NT2/D1 (cell line): ENCODE data around the gene SIGLEC12.
A peak's percentile ranks its signal among the peaks of the same experiment; 100 is the strongest.

Source experiments
- DNase-seq: peaks from one replicate; pipeline ENCODE4 v3.0.0-alpha.2; 2011; ENCODE audit warnings: low read depth, low spot score
- H3K27me3 ChIP-seq: 2 replicates; pipeline ENCODE4 v1.6.0; 2011; ENCODE audit warnings: mild to moderate bottlenecking; ENCODE audit not compliant: insufficient read length, insufficient read depth
- H3K36me3 ChIP-seq: 2 replicates; pipeline ENCODE4 v1.6.1; 2011; ENCODE audit warnings: mild to moderate bottlenecking, low read length, mixed read lengths; ENCODE audit not compliant: insufficient read depth, insufficient read length
- H3K4me1 ChIP-seq: 2 replicates; pipeline ENCODE4 v1.5.1; 2011; ENCODE audit not compliant: insufficient read depth, insufficient read length
- H3K4me3 ChIP-seq: 2 replicates; pipeline ENCODE4 v1.5.1; 2011; ENCODE audit warnings: low read depth; ENCODE audit not compliant: insufficient read length
- H3K9ac ChIP-seq: 2 replicates; pipeline ENCODE4 v1.6.0; 2011; ENCODE audit warnings: low read depth; ENCODE audit not compliant: insufficient read length
- H3K9me3 ChIP-seq: 2 replicates; pipeline ENCODE4 v1.5.1; 2011; ENCODE audit warnings: mild to moderate bottlenecking, low read length; ENCODE audit not compliant: insufficient read depth
- SUZ12 ChIP-seq: IDR thresholded peaks from 2 replicates; pipeline ENCODE4 v1.6.1; 2011; ENCODE audit not compliant: insufficient read length, insufficient read depth; ENCODE audit errors: extremely low read depth
- YY1 ChIP-seq: IDR thresholded peaks from 2 replicates; pipeline ENCODE4 v1.6.1; 2011; ENCODE audit not compliant: insufficient read length, insufficient read depth
- ZNF274 ChIP-seq: IDR thresholded peaks from 2 replicates; pipeline ENCODE4 v1.6.1; 2011; ENCODE audit warnings: mild to moderate bottlenecking, low read depth, low read length

The SIGLEC12 gene

DNA sequence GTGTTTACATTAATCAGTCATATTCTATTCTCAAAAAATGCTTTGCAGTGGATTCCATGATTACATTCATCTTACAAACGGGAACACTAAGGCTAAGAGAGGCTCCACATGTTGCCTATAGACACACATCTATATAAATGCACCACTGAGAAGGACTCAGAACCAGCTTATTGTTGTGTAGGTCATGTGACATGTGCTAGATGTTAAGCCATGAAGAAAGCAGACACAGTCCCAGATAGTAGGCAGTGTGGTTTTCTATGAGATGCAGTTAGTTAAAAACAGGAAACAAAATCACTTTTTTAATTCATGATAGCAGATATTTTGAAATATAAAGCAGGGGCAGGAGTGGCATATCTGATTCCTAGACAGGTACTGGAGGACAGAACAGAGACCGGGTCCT lies 19.1 kb upstream of the SIGLEC12 start:
- Histone ChIP-seq H3K9me3 (no peaks in the 10 kb centered on the region), H3K4me3 (no peak overlapping the region), H3K36me3 (no peaks in the 10 kb centered on the region), H3K9ac (no peak overlapping the region), H3K27me3 (no peaks in the 10 kb centered on the region), H3K4me1 (peaks cover 3% of the 10 kb centered on the region)
- no peak for DNase-seq
- TF ChIP-seq YY1 (no peak), ZNF274 (no peak), SUZ12 (no peak)

DNA sequence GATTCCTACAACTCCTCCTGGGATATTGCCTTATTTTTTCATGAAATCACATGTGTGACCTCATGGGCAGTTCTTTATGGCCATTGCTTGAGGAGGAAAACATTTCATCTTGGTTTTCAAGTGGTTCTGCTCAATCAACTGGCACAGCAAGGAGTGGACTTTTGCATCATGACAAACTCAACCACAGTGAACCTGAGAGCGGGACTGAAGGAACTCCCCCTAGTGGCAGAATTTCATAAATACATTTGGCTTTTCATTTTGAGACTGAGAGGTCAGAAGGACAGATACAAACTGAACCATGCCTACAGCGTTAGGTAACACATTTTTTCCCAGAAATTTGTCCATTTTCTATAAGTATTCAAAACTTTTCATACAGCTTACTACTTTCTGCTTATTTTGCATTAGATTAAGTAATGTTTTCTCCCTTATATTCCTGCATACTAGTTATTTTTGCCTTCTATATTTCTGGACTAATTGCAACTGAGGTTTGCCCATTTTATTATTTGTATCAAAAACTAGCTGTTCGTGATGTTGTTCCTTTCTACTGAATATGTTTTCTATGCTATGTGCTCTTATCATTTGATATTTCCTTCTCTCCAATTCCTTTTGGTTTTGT lies 13.4 kb upstream of the SIGLEC12 start:
- Histone ChIP-seq H3K4me3 (no peak overlapping the region), H3K9me3 (no peaks in the 10 kb centered on the region), H3K4me1 (no peaks in the 10 kb centered on the region), H3K27me3 (no peaks in the 10 kb centered on the region), H3K9ac (no peak overlapping the region), H3K36me3 (no peaks in the 10 kb centered on the region)
- peak; percentile 11 for DNase-seq
- TF ChIP-seq YY1 (no peak), SUZ12 (no peak), ZNF274 (no peak)

DNA sequence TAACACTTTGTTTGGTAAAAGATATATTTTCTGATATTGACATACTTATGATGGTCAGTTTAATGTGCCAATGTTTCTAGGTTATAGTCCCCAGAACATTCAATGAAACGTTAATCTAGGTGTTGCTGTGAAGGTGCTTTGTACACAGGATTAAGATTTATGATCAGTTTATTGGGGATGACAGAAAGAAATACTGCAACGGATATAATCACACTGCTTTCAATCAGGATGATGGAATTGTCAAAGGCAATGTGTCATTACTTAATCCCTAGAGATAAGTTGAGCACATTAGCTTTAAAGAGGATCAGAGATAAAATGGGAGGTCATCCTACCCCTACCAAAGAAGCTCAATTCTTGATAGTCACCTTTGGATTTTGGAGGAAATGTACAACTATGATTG lies 12.4 kb upstream of the SIGLEC12 start:
- TF ChIP-seq ZNF274 (no peak), SUZ12 (no peak), YY1 (no peak)
- no peaks in the 10 kb centered on the region for H3K27me3 ChIP-seq
- H3K36me3 ChIP-seq = no peaks in the 10 kb centered on the region
- no peak for DNase-seq
- no peaks in the 10 kb centered on the region for H3K9me3 ChIP-seq
- H3K4me3 ChIP-seq = no peak overlapping the region
- no peak overlapping the region for H3K9ac ChIP-seq
- H3K4me1 ChIP-seq = no peaks in the 10 kb centered on the region

DNA sequence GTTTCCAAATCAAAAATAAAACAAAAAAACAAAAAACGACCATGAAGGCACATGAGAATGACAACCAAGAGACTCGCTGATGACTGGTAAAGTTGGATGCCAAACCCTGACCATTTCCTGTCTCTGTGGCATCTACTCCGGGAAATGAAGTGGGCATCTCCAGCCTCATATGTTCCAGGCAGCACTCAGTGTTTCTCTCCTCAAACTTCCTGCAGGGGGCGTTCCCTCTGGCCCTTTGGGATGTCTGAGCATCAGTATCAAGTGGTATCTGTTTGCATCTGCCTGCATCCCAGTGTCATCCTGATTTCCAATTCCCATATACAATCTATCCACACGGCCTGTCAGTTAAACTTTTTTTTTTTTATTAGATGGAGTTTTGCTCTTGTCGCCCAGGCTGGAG lies 9.8 kb upstream of the SIGLEC12 start:
- no peak overlapping the region for H3K9ac ChIP-seq
- no peaks in the 10 kb centered on the region for H3K9me3 ChIP-seq
- H3K4me1 ChIP-seq = no peaks in the 10 kb centered on the region
- TF ChIP-seq YY1 = no peak
- H3K27me3 ChIP-seq = no peaks in the 10 kb centered on the region
- no peaks in the 10 kb centered on the region for H3K36me3 ChIP-seq
- DNase-seq = peak; percentile 6
- H3K4me3 ChIP-seq = no peak overlapping the region

DNA sequence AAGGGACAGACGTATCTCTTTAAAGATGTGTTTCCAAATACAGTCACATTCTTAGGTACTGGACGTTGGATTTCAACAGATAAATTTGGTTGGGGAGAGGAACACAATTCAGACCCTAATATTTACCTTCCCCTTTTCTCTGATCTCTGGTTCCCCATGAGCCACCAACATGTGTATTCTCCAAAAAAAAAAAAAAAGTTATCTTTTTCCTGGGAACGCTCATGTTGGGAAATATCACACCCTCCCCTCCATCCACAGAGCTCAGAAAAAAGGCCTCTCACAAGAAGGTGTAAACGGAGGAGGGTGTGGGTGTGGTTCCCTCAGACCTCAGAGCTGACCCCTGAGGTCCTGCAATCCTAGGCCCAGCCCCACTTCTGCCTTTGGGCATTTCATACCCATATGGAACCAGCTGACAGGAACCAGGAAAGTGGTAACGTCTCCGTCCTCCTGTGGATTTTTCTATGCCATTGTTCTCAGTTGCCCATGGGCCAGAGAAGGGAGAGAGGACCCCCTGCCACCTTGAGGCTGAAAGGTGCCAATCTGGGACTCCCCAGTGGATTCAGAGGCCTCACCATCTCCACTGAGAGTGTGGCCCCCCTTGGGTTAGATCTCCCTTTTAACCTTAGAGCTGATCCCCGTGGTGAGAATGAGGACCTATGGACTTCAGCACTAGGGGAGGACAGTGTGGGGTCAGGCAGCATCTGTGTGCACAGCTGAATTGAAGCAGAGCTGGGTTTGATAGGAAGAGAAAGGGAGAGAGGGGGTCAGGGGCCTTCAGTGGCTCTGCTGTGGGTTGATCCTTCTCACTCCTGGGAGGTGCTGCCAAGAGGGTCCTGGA lies 8.4 kb upstream of the SIGLEC12 start:
- H3K4me1 ChIP-seq = no peaks in the 10 kb centered on the region
- no peak for DNase-seq
- TF ChIP-seq ZNF274 (no peak), SUZ12 (no peak), YY1 (no peak)
- no peaks in the 10 kb centered on the region for H3K9me3 ChIP-seq
- no peak overlapping the region for H3K4me3 ChIP-seq
- H3K27me3 ChIP-seq = no peaks in the 10 kb centered on the region
- H3K9ac ChIP-seq = no peak overlapping the region
- H3K36me3 ChIP-seq = no peaks in the 10 kb centered on the region

DNA sequence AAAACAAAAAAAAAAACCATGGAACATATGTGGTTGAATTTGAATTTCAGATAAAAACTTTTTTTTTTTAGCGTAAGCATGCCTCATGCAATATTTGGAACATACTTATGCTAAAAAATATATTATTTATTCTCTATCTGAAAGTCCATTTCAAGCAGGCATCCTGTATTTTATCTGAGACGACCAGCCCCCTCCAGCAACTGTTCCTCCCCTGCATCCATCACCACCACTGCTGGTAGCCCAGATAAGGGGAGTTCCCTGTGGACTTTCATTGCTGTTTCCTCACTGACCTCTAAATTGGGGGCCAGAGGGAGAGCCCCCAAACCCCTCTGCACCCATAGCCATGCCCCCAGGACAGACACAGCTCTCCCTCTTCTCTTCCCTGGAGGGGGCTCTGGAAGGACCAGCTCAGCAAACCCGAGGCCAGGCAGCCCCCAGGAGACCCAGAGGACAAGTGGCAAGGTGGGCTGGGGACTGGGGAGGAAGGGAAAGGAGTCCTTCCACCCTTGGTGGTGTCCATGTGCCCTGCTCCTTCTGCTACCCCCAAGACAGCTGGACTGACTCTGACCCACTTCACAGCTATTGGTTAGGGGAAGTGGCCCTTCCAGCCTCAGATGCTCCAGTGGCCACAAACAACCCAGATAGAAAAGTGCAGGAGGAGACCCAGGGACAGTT lies 6.6 kb upstream of the SIGLEC12 start:
- Histone ChIP-seq H3K36me3 (no peaks in the 10 kb centered on the region), H3K9me3 (no peaks in the 10 kb centered on the region), H3K27me3 (no peaks in the 10 kb centered on the region), H3K4me3 (no peak overlapping the region), H3K9ac (no peak overlapping the region), H3K4me1 (no peaks in the 10 kb centered on the region)
- DNase-seq = no peak
- TF ChIP-seq YY1 = no peak
- TF ChIP-seq ZNF274 = no peak
- no peak for TF ChIP-seq SUZ12

DNA sequence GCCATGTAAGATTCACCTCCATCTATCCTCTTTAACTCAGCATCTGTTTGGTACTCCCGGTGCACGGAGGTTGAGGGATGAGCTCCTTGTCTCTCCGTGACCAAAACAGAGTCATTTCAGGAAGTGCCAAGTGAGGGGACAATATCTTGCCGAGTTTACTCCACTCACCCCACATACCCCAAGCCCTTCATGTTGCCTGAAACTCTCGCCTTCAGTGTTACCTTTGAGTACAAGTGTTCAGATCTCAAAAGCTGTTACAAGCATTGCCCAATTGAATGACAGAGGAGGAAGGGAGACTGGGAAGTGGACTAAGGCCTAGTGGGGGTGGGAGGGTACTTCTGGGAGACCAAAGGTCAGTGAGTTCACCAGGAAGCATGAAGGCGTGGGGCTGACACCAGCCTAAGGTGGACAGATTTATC lies 6.0 kb upstream of the SIGLEC12 start:
- Histone ChIP-seq H3K4me1 (no peaks in the 10 kb centered on the region), H3K27me3 (no peaks in the 10 kb centered on the region), H3K9ac (no peak overlapping the region), H3K9me3 (no peaks in the 10 kb centered on the region), H3K36me3 (no peaks in the 10 kb centered on the region), H3K4me3 (no peak overlapping the region)
- no peak for DNase-seq
- TF ChIP-seq SUZ12 (no peak), YY1 (no peak), ZNF274 (no peak)
